Measurements from ENCODE around the gene ZNF600. TPM values are rescaled to one million over a fixed set of nuclear protein-coding genes. Genes with fewer than 3 reads are reported as not detected.

Gene ZNF600
- total and polyA plus RNA-seq, 9 of the 15 experiments (the other 6 are each of a cell fraction or from before 2014, with no cell fraction given) = 5.7 to 21.5 (median 17.6) TPM

DNA sequence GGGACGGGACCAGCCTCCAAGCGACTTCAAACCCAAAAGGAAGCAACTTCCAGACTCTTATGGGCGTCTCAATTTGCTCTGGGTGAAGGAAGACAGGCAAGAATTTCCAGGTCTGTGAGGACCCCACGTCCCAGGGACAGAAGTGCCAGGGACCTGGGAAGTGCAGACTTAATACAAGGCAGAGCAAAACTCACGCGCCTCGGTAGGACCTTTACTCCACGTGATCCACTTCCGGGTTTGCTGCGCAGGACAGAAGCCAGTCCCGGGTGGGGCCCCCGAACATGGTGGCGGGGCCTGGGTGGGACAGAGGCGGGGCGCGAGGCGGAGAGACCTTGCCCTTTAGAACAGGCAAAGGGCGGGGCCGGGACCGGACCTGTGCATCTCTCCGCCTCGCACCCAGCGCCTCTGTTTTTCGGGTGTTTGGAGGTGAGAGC lies 61.0 kb downstream of the ZNF600 start (continued):
- TF ChIP-seq, protein P1, sequence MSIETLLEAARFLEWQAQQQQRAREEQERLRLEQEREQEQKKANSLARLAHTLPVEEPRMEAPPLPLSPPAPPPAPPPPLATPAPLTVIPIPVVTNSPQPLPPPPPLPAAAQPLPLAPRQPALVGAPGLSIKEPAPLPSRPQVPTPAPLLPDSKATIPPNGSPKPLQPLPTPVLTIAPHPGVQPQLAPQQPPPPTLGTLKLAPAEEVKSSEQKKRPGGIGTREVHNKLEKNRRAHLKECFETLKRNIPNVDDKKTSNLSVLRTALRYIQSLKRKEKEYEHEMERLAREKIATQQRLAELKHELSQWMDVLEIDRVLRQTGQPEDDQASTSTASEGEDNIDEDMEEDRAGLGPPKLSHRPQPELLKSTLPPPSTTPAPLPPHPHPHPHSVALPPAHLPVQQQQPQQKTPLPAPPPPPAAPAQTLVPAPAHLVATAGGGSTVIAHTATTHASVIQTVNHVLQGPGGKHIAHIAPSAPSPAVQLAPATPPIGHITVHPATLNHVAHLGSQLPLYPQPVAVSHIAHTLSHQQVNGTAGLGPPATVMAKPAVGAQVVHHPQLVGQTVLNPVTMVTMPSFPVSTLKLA (conservative IDR thresholded peaks at IDR 0.05) = peak; percentile 87 to 93
- TF ChIP-seq MCM2 (IDR thresholded peaks at IDR 0.05; ENCODE audit: low read depth) (no peak), ARHGAP35 (IDR thresholded peaks at IDR 0.05; ENCODE audit: partially characterized antibody) (no peak), ZFP36 (IDR thresholded peaks at IDR 0.05; ENCODE audit: low read depth, low read length, partially characterized antibody) (peak; percentile 58), ZZZ3 (IDR thresholded peaks at IDR 0.05) (no peak), RNF2 (IDR thresholded peaks at IDR 0.05) (peak; percentile 22; the same call in 1 of the 2 replicates), SAFB2 (IDR thresholded peaks at IDR 0.05; ENCODE audit: borderline replicate concordance, low read depth, low read length, severe bottlenecking) (no peak), RFX5 (IDR thresholded peaks at IDR 0.05; ENCODE audit: low read depth, low read length) (no peak), ZNF766 (CRISPR knock-in tag; conservative IDR thresholded peaks at IDR 0.05) (no peak; the same call in 1 of the 2 replicates), SIN3B (IDR thresholded peaks at IDR 0.05; ENCODE audit: low read depth) (no peak)
- TF ChIP-seq, protein P2, sequence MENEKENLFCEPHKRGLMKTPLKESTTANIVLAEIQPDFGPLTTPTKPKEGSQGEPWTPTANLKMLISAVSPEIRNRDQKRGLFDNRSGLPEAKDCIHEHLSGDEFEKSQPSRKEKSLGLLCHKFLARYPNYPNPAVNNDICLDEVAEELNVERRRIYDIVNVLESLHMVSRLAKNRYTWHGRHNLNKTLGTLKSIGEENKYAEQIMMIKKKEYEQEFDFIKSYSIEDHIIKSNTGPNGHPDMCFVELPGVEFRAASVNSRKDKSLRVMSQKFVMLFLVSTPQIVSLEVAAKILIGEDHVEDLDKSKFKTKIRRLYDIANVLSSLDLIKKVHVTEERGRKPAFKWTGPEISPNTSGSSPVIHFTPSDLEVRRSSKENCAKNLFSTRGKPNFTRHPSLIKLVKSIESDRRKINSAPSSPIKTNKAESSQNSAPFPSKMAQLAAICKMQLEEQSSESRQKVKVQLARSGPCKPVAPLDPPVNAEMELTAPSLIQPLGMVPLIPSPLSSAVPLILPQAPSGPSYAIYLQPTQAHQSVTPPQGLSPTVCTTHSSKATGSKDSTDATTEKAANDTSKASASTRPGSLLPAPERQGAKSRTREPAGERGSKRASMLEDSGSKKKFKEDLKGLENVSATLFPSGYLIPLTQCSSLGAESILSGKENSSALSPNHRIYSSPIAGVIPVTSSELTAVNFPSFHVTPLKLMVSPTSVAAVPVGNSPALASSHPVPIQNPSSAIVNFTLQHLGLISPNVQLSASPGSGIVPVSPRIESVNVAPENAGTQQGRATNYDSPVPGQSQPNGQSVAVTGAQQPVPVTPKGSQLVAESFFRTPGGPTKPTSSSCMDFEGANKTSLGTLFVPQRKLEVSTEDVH (IDR thresholded peaks at IDR 0.05; ENCODE audit: low read depth, partially characterized antibody) = no peak
- TF ChIP-seq, protein P3, sequence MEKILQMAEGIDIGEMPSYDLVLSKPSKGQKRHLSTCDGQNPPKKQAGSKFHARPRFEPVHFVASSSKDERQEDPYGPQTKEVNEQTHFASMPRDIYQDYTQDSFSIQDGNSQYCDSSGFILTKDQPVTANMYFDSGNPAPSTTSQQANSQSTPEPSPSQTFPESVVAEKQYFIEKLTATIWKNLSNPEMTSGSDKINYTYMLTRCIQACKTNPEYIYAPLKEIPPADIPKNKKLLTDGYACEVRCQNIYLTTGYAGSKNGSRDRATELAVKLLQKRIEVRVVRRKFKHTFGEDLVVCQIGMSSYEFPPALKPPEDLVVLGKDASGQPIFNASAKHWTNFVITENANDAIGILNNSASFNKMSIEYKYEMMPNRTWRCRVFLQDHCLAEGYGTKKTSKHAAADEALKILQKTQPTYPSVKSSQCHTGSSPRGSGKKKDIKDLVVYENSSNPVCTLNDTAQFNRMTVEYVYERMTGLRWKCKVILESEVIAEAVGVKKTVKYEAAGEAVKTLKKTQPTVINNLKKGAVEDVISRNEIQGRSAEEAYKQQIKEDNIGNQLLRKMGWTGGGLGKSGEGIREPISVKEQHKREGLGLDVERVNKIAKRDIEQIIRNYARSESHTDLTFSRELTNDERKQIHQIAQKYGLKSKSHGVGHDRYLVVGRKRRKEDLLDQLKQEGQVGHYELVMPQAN (IDR thresholded peaks at IDR 0.05; ENCODE audit: borderline replicate concordance) = peak; percentile 71; the same call in 1 of the 2 replicates
- TF ChIP-seq, protein P4, sequence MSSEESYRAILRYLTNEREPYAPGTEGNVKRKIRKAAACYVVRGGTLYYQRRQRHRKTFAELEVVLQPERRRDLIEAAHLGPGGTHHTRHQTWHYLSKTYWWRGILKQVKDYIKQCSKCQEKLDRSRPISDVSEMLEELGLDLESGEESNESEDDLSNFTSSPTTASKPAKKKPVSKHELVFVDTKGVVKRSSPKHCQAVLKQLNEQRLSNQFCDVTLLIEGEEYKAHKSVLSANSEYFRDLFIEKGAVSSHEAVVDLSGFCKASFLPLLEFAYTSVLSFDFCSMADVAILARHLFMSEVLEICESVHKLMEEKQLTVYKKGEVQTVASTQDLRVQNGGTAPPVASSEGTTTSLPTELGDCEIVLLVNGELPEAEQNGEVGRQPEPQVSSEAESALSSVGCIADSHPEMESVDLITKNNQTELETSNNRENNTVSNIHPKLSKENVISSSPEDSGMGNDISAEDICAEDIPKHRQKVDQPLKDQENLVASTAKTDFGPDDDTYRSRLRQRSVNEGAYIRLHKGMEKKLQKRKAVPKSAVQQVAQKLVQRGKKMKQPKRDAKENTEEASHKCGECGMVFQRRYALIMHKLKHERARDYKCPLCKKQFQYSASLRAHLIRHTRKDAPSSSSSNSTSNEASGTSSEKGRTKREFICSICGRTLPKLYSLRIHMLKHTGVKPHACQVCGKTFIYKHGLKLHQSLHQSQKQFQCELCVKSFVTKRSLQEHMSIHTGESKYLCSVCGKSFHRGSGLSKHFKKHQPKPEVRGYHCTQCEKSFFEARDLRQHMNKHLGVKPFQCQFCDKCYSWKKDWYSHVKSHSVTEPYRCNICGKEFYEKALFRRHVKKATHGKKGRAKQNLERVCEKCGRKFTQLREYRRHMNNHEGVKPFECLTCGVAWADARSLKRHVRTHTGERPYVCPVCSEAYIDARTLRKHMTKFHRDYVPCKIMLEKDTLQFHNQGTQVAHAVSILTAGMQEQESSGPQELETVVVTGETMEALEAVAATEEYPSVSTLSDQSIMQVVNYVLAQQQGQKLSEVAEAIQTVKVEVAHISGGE (CRISPR knock-in tag; IDR thresholded peaks at IDR 0.05) = peak in 1 of 3 experiments; percentile 59; a peak in 2 of 6 replicates
- TF ChIP-seq, protein P5, sequence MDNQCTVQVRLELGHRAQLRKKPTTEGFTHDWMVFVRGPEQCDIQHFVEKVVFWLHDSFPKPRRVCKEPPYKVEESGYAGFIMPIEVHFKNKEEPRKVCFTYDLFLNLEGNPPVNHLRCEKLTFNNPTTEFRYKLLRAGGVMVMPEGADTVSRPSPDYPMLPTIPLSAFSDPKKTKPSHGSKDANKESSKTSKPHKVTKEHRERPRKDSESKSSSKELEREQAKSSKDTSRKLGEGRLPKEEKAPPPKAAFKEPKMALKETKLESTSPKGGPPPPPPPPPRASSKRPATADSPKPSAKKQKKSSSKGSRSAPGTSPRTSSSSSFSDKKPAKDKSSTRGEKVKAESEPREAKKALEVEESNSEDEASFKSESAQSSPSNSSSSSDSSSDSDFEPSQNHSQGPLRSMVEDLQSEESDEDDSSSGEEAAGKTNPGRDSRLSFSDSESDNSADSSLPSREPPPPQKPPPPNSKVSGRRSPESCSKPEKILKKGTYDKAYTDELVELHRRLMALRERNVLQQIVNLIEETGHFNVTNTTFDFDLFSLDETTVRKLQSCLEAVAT (IDR thresholded peaks at IDR 0.05) = no peak
